Measurements from ENCODE around the gene DLX1.

The DLX1 gene

DNA sequence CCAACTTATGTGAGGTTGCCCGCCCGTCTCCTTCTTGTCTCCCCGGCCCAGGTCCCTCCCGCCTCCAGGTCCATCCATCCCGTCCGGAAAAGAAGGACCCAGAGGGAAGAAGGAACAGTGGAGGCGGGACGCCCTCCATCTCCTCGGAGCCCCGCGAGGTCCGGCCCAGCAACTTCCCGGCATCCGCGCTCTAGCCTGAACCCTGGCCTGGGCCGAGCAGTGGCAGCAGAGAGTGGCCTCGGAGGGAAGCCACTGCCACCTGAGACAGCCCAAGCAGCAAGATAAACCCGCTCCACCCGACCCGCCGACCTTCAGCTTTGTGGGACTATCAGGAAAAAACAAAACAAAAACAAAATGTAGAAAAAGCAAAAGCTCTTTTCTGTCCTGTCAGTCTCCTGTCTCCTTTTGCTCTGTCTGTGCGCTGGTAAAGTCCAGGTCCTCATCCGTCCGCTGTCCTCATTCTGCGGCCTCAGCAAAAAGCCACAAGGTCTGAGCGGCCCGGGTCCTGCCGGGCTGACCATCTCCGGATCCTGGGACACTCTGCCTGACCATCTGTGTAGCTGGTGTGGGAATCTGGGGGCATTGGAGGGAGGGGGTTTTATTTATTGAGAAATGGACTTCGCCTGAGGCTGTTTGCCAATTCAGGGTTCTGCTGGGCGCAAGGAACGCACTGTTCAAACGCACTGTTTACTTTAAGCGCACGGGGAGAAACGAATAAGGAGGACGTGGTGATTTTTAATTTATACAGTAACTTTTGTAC lies 3.1 kb downstream of the DLX1 start:
- DNase-seq = no peak

DNA sequence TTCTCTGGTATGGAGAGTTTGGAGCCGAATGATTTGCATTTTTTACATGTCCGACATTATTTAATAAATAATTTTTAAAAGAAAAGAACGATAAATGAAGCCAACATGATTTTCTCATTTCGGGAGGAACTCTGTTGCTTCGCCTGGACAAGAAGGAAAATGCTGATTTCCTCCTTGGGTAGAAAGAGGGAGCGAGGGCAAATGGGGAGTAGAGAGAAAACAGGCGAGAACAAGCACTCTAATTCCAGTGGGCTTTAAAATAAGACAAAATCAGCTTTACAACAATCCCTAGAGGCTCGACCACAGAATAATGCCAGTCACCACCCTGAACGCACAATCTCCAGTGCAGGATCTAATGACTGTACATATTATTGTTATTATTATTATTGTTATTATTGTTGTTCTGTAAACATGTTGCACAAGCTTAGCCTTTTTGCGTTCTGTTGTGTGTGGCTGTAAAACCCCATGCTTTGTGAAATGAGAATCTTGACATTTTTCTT lies 3.7 kb downstream of the DLX1 start:
- no peak for DNase-seq

DNA sequence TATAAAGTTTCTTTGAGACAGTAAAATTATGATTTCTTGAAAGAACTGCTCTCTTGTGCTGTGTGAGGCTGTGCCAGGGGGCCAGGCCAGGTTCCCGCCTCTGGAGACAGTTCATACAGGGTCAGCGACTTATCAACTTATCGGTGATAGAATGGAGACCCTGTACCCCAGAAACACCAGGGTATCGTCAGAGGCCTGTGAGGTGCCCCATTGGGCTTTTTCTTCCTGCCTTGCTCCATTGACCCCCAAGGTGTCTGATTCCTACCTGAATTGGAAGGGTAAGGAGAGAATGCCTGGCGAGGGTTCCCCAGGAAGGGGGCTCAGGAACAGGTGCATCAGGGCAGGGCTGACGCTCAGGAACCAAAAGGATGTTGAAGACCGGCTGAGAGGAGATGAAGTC lies 4.3 kb downstream of the DLX1 start:
- no peak for DNase-seq

DNA sequence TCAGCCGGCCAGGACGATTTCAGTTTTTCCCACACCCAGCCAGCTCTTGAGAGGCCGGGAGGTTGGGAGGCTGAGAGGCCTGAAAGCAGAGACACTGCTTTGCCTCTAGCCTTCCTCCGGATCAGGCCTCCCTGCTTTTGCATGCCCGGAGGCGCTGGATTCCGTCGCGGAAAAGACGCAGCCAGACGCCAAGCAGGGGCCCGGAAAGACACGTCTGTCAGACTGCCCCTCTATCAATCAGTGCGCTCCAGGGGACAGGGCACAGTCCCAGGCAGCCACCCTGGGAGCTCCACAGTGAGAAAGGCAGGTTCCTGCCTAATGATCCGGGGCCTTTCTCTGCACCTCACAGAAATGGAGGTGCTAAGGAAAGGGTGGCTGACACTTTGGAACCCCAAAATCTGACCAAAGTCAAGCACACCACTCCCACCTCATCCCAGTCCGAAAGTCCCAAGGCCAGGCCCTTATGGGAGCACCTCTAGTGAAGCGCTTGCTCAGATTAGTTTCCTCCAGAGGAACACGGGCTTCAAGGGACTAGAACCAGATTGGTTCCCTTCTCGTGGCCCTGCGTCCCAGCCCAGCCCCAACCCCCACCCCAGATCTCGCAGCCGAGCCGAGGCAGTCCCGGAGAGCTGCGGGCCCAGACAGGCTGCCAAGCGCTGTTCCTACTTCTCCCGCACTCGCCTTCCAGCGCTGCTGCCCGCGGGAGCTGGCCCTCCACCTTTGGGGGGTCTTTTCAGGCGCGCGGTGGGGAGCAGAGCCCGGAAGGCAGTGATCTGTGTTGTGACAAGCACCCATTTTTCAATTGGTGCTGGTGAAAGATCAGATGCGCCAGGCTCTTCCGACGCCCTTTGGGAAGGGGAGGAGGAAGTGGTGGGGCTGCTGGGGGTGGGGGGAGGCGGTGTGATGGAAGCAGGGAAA lies 5.0 kb downstream of the DLX1 start:
- DNase-seq = no peak

DNA sequence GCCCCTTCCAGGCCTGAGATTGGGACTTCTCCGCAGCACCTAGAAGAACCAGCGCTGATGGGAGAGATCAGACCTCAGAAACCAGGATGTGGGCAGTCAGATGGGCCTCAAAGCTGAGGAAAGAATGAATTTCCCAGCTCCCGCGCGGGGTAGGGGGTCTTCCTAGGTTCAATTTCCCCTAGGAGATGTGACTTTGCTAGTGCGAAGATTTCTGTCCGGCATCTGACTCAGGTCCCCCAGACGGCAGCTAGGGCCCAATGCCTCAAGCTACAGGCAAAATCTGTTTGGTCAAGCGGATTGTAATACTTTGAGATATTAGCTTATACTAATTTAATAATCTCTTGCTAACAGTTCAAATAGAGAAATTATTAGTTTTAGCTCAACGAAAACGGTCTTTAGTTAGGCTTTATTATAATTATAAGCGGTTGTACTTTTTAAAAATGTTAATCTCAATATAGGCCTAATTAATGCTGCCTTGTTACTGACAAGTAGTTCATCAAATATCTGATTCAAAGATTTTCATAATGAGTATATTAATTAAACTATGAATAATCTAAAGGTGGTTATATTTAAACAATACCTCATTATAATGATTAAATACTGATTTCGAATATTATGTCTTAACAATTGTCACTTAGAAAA lies 5.8 kb downstream of the DLX1 start:
- no peak for DNase-seq

DNA sequence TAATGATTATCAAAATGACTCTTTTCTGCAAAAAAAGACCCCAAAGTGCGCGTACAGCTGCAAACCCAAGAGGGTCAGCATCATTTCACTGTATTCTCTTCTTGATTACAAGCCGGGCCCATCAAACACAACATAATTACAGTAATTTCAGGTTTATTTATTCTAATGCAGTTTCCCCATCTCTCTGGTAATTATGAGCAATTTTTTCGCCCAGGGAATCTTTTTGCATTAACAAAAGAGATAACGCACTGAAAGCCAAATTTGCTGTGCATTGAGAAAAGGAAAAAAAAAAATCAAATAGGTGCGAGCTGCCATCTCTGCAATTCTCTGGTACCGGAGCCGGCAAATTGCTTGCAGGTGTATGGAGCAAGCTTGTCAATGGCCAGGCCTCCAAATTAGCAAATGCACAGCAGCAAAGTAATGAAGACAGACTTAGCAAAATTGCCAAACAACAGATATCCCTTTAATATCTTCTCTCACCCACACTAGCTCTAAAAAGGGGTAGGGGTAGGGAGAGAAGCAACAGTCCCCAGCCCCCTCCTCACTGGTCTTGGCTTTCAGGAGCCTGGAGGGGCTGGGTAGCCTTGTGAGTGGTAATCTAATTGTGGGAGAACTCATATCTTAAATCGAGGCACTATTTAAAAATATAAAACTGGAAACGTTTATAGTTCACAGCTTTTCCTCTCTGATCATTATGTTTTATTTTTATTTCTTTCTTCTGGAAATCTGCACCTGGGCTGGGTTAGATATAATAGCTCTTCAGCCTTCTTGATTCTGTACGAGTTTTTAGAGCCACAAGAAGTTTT lies 6.7 kb downstream of the DLX1 start:
- DNase-seq = no peak

DNA sequence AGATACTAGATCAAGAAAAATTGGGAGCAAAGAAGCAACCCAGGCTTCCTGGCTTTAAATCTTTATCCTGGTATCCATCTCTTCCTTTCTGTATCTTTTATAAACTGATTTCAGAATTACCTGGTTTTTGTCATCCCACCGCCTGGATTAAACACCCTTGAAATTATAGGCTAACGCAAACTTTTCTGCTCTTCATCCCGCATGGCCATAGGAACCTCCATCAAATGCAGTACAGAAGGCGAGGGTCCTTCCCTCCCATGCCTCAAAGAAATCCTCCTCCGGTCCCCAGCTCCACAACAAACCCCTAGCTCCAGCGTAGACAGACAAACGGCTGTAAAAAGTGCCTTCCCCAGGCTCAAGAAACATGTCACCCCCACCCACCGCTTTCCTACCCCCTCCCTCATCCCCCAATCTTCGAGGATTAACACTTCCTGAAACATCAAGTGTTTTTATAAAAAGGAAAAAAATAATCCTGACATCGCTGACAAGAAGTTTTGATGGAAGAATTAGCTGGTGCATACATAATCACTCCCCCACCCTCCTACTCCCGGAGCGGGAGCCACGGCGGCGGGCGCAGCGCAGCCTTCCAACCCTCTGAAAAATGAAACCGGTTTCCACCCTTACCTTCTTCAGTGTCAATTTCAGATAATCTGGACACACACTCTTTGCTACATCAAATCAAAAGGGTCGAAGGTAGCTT lies 7.6 kb downstream of the DLX1 start:
- no peak for DNase-seq

DNA sequence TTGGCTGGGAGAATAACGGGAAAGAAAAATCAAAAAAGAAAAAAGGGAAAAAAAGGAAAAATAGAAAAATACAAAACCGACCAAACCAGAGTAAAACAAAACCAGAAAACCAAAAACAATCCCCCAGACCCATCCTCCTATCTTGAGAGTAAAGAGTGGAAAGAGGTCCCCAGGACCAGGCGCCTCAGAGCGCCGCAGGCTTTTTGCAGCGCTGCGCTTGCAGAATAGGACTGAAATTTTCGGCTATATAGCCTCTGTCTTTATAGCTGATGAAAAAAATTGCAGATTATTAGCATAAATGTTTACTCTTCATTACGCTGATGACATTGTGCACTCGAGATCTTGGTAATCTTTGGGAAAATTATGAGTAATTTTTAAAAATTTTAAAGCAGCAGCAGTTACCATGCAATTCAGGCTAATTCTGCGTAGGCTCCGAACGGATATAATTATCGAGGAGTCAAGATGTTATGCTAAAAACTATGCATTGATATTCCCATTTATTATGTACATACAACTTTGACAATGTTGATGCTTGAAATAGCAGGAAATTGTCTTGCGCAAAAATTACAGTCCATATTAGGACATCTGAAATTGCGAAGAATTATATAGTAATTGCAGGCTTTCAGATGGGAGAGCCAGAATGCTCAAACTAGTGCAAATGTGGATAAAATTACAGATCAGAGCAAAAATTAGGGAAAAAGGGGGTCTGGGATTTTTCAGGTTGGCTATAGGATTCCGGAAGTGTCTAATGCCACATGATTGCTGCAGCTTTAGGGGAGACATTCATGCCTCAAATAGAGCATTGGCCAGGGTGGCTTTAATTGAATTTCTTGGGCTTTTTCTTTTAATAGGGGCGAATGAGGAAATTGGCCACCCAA lies 8.3 kb downstream of the DLX1 start:
- DNase-seq = no peak

DNA sequence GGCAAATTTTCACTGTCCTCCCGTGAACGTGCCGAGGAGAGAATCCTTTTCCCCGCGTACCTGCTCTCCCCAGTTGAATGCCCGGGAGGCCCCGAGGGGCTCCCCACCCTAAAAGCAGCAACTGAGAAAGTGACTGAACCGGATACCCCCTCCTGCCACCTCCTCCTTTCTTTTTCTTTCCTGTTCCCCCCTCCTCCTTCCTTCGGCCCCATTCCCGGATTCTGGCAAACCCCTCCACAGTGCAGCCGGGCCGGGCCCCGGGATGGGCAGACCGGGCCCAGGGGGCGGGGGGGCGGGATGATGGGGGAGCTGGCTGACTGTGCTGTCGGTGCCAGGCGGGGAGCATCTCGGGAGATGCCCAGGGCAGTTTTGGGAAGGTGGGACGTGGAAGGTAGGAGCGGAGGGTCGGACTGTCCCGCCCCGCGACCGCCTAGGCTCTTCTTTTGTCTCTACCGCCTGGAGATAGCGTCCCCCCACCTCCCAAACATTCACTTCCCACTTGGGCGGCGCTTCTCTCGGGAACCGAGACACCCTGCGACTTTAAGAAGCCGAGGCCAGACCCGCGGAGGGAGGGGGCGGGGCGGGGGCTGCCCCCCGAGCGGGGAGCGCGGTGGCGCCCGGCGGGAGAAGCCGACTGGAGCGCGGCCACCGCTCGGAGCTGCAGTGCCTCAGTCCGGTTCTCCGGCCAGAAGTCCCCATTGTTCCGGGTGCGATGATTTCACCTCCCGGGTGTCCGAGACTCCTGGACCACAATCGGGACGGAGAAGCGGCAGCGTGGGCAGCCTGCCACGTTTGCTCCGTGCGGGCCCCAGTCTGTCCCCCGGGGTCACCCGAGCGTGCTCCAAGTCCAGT lies 9.2 kb downstream of the DLX1 start:
- no peak for DNase-seq

DNA sequence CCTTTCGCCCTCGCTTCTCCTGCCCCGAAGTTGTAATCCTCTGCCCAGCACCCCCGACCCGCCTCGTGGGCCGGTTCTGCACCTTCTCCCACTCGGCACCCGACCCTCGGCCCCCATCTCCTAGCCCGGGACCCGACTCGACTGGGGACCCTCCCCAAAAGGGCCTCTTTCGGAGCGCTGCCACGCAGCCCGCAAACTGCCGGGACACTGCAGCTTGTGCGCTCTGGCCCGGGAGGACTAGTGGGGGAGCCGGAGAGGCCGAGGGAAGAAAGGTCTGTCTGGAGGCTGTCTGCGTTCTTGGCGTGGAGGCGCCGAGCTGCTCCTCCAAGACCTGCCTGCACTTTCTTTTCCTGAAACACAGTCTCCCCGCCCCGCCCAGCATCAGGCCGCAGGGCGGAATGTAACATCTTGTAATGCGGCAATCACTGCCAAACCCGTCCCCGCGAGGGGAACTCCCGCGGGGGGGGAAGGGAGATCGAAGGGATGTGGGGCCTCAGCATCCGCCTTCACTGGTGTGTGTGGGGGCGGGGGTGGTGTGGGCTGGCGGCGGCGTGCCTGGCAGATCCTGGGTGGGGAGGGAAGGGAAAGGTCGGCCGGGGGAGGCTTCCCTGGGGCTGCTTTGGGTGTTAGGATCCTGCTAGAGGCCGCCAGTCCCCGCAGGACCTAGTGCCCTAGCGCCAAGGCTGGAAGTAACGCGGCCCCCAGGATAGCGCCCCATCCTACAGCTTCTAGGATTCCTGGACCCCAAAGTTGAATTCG lies 10.0 kb downstream of the DLX1 start:
- peak; percentile 83 to 85 for DNase-seq

DNA sequence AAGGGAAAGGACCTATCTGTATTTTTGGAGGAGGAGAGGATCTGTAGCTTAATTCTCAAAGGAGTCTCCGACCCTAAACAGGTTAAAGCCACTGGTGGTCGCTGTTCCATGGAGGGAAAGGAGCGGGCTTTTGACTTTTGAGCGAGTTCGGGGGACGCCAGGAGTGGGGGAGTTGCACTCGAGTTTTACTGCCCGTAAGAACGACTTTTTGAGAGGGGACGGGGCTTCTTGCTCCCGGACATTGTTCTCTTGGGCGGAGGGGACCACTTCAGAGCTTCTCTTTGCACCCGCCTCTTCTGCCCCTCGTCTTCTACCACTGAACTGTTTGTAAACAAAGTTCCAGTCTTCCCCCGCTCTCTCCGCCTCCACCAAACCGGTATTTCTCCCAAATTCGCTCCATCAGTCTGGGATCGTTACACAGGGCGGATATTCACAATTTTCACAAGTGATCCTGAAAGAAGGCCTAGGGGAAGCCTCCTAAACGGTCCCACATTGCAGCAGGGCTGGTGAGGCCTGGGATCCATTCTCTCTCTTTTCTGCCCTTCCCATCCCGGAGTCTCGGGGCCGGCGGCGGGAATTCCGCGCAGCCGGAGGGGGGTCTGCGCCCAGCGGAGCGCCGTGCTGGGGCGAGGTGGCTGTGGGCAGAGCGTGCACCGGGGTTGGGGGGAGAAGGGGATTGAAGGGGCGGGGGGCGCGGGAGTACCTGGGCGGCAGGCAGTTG lies 10.8 kb downstream of the DLX1 start:
- DNase-seq = no peak

DNA sequence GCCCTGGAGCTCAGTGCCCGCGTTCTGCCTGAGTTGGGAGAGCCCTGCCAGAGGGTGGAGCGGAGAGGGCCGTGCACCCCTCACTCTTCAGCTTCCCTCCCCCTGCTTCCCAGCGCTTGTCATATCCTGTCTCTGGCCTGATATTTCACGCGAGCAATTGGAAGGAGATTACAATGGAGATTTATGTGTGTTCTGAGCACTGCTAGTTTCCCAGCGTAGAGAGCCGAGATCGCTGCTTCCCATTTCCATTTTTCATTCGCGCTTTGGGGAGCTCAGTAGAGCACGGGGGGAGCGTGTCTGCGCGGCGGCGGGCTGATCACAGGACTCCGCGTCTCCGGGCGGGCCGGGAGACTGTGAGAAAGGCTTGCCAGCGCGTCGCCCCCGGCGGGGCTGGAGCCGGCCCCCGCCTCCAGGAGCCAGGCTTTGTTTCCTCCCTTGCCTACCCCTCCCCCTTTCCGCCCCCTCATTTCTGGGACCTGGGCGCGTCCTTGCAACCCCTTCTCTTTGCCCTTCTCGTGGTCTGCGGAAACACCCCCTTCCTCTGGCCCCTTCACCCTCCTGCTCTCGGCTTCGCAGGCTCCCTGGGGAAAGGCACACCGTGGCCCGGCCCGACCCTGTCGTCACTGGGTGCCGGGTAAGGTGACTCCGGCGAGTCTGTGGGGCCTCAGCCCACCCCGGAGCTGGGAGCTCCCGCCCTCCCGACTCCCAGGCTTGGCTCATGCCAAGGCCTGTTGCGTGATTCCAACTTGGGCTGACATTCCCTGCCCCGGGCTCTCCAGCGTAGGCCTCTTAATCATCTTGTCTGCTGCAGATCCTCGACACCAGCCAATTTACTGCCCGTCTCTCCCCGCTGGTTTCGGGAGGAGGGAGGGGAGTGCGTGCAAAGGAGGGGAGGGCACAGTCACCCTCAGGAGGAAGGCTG lies 11.6 kb downstream of the DLX1 start:
- no peak for DNase-seq

DNA sequence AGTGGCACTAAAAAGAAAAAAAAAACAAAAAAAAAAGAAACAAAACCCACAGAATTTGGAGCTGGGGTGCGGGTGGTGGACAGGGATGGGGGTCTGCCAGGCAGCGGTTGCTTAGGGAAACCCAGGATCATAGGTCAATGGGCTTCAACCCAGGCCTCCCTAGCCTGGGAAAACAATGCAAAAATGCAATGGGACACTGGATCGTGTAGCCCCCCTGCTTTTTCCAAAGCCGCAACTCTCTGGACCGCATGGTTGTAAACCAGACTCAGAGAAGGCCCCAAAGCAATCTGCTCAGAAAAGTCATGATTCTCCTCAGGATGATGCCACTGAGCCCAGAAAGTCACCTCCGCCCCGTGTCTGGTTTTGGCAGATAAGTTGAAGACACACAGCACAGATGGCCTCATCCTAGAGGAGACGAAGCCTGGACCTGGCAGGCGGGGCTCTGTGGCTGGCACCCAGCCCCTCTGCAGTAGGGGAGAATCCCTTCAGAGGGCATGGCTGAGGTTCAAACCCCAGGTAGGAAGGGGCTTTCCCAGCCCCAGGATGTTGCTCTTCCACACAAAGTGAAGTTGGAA lies 12.3 kb downstream of the DLX1 start:
- no peak for DNase-seq

DNA sequence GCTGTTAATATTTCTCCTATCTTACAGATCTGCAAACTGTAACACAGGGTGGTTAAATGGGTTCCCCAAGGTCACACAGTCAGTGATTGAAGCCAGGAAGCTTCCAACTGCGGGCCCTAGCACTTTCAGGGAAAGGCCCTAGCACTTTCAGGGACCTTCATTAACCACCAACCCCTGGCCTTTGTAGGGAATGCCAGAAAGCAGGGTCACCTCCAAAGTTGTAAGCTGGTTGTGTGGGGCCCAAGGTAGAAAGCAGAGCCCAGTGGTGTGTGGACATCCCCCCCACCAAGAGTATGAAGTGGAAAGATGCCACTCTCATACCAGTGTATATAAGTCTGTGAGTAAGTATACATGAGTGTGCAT lies 13.0 kb downstream of the DLX1 start:
- DNase-seq = no peak

DNA sequence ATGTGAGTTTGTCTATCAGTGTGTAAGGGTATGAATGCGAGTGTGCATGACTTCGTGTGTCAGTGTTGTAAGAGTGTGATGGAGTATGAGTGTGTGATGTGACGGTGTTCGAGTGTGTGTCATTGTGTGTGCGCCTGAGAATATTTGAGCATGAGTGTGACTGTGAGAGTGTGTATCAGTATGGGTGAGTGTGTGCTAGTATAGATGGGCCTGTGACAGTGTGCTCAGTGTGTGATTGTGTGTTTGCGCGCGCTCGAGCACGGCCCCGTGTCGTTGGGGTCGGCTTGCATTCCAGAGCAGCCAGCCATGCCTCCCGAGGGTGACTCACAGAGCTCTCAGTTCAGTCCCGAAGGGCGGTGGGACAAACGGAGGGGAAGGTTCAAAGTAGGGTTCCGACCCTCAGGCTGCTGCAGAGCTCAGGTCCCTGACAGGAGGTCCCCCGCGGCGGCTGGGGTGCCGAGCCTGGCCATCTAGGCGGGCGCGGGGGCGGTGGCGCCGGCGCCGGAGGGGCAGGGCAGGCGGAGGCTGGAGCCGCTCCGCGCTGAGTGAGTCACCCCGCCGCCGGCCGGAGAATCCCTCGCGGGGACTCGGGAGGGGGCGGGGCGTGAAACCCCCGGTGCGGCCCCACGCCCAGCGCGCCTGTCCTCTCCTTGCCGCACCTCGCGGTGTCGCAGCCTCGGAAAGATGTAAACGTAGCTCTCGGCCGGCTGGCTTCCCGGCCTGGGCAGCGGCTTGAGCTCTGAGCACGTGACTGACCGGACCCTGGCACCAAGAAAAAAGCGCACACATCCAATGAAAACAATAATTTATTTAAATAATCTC lies 13.6 kb downstream of the DLX1 start:
- no peak for DNase-seq

DNA sequence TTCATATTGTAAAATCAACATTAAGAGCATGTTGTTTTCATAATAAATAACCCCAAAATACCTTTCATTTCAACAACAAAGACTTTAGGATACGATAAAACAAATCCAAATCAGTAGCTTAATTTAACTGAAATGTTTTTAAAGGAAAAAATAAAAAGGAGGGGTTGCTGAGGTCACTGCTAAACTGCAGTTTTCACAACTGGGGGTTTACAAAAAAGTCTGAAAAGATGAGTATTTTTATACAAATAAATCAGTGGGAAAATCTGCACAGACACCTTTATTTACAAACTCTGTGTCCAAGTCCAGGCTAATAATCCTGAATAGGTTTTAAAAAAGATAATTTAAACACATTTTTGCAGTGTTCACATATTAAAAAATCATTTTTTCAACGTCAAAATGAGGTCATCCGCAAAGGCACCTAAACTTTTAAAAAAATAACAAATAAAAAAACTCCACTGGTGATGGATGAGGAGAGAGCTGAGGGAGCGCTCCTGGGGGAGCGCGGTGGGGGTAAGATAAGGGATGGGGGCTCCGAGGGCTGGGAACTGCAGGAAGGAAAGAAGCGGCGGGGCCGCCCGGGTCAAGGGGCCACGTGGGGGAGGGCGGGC lies 14.3 kb downstream of the DLX1 start:
- DNase-seq = no peak
